ENCODE results near the gene SERPINF2.

The SERPINF2 gene

GRCh38 chr17:1730326-1731193 lies 12.1 kb upstream of the SERPINF2 start:
- Histone ChIP-seq H3K4me3 (ENCODE audit: severe bottlenecking) (no peak overlapping the region), H3K36me3 (ENCODE audit: low read depth) (peaks cover 4% of the 10 kb centered on the region; the same call in 1 of the 2 replicates), H3K27me3 (ENCODE audit: insufficient read depth, poor library complexity, severe bottlenecking) (no peaks in the 10 kb centered on the region), H3K9me3 (ENCODE audit: severe bottlenecking) (no peaks in the 10 kb centered on the region), H3K27ac (ENCODE audit: poor library complexity, severe bottlenecking) (peak overlapping the region; percentile 75), H3K4me1 (ENCODE audit: insufficient read depth, poor library complexity, severe bottlenecking) (peaks cover 12% of the 10 kb centered on the region)
- DNase-seq (ENCODE audit: low spot score) (peak; percentile 79), ATAC-seq (ENCODE audit: low read depth) (peak; percentile 92)
- no peak for TF ChIP-seq CTCF (IDR thresholded peaks at IDR 0.05; ENCODE audit: poor library complexity, severe bottlenecking)

GRCh38 chr17:1731194-1731506 lies 11.5 kb upstream of the SERPINF2 start:
- TF ChIP-seq CTCF (IDR thresholded peaks at IDR 0.05; ENCODE audit: poor library complexity, severe bottlenecking): no peak
- Histone ChIP-seq H3K27ac (ENCODE audit: poor library complexity, severe bottlenecking) (peak overlapping the region; percentile 75), H3K4me1 (ENCODE audit: insufficient read depth, poor library complexity, severe bottlenecking) (peaks cover 12% of the 10 kb centered on the region), H3K4me3 (ENCODE audit: severe bottlenecking) (no peak overlapping the region), H3K36me3 (ENCODE audit: low read depth) (peaks cover 4% of the 10 kb centered on the region; the same call in 1 of the 2 replicates), H3K9me3 (ENCODE audit: severe bottlenecking) (no peaks in the 10 kb centered on the region), H3K27me3 (ENCODE audit: insufficient read depth, poor library complexity, severe bottlenecking) (no peaks in the 10 kb centered on the region)
- ATAC-seq (ENCODE audit: low read depth): no peak
- no peak for DNase-seq (ENCODE audit: low spot score)

- no peaks in the 10 kb centered on the region for H3K9me3 ChIP-seq (ENCODE audit: severe bottlenecking)
- peak; percentile 51 for DNase-seq (ENCODE audit: low spot score)
- H3K27ac ChIP-seq (ENCODE audit: poor library complexity, severe bottlenecking): no peak overlapping the region
- H3K27me3 ChIP-seq (ENCODE audit: insufficient read depth, poor library complexity, severe bottlenecking): no peaks in the 10 kb centered on the region
- peaks cover 15% of the 10 kb centered on the region for H3K4me1 ChIP-seq (ENCODE audit: insufficient read depth, poor library complexity, severe bottlenecking)
- H3K36me3 ChIP-seq (ENCODE audit: low read depth): peaks cover 4% of the 10 kb centered on the region; the same call in 1 of the 2 replicates
- ATAC-seq (ENCODE audit: low read depth): no peak
- TF ChIP-seq CTCF (IDR thresholded peaks at IDR 0.05; ENCODE audit: poor library complexity, severe bottlenecking): no peak
- no peak overlapping the region for H3K4me3 ChIP-seq (ENCODE audit: severe bottlenecking)
Measured at GRCh38 chr17:1732241-1732832, 10.3 kb upstream of the SERPINF2 start.

- DNase-seq (ENCODE audit: low spot score) (no peak), ATAC-seq (ENCODE audit: low read depth) (no peak)
- no peak for TF ChIP-seq CTCF (IDR thresholded peaks at IDR 0.05; ENCODE audit: poor library complexity, severe bottlenecking)
- Histone ChIP-seq H3K27me3 (ENCODE audit: insufficient read depth, poor library complexity, severe bottlenecking) (no peaks in the 10 kb centered on the region), H3K27ac (ENCODE audit: poor library complexity, severe bottlenecking) (no peak overlapping the region), H3K9me3 (ENCODE audit: severe bottlenecking) (no peaks in the 10 kb centered on the region), H3K36me3 (ENCODE audit: low read depth) (peaks cover 4% of the 10 kb centered on the region; the same call in 1 of the 2 replicates), H3K4me1 (ENCODE audit: insufficient read depth, poor library complexity, severe bottlenecking) (peaks cover 15% of the 10 kb centered on the region), H3K4me3 (ENCODE audit: severe bottlenecking) (no peak overlapping the region)
Measured at GRCh38 chr17:1732833-1733321, 9.8 kb upstream of the SERPINF2 start.

All from RWPE2 (cell line).